VCaP (cell line): ENCODE measurements around the gene FHIT.
A peak's percentile ranks its signal among the peaks of the same experiment; 100 is the strongest.

Source experiments
- H3K27ac ChIP-seq: fragments of 450-650 bp; 2 replicates; pipeline ENCODE4 v1.5.1; 2017
- CTCF ChIP-seq: fragments of 450-650 bp; conservative IDR thresholded peaks from 2 replicates; pipeline ENCODE4 v1.5.1; 2017; ENCODE audit warnings: mild to moderate bottlenecking, moderate library complexity

The FHIT gene

GRCh38 chr3:61251174-61251972 lies at the start of gene FHIT:
FHIT (minus strand) TSS chr3:61251452.
- no peak for TF ChIP-seq CTCF
- peak within 1 kb of the TSS; percentile 81 for H3K27ac ChIP-seq

- no peak overlapping the region for H3K27ac ChIP-seq
- TF ChIP-seq CTCF: no peak
Measured at GRCh38 chr3:61300786-61301185, 49.5 kb upstream of the FHIT start.

GRCh38 chr3:61300006-61300380 lies 48.7 kb upstream of the FHIT start:
- no peak for TF ChIP-seq CTCF
- no peak overlapping the region for H3K27ac ChIP-seq

GRCh38 chr3:61299343-61300005 lies 48.2 kb upstream of the FHIT start:
- no peak for TF ChIP-seq CTCF
- H3K27ac ChIP-seq: no peak overlapping the region

GRCh38 chr3:61297821-61298220 lies 46.6 kb upstream of the FHIT start:
- TF ChIP-seq CTCF: no peak
- no peak overlapping the region for H3K27ac ChIP-seq

- no peak for TF ChIP-seq CTCF
- H3K27ac ChIP-seq: no peak overlapping the region
Measured at GRCh38 chr3:61288446-61288845, 37.2 kb upstream of the FHIT start.

- TF ChIP-seq CTCF: no peak
Measured at GRCh38 chr3:61283876-61284275, 32.6 kb upstream of the FHIT start.

More at GRCh38 chr3:61283876-61284275, 32.6 kb upstream of the FHIT start:
- no peak overlapping the region for H3K27ac ChIP-seq
